Prostate gland (tissue), 2 donors: ENCODE measurements around the gene FRMPD4.

ENCODE experiments used
- POLR2AphosphoS5 ChIP-seq: sonication (generic); formaldehyde crosslinking; IDR thresholded peaks from one replicate; pipeline ENCODE4 v1.6.1; 2017; ENCODE audit warnings: antibody characterized with exemption
- TF ChIP-seq, protein P1 (sequence below), 4 experiments: fragments of 200-600 bp in 2 of 4; fragments of 450-650 bp in 2 of 4; sonication (generic) in 2 of 4; IDR thresholded peaks; 1 replicate in 3 of 4; 2 replicates in 1 of 4; pipeline ENCODE4 v1.5.1; 2016 to 2019; ENCODE audit warnings: antibody characterized with exemption in 4 of 4, mild to moderate bottlenecking in 2 of 4, moderate library complexity in 2 of 4

DNA sequence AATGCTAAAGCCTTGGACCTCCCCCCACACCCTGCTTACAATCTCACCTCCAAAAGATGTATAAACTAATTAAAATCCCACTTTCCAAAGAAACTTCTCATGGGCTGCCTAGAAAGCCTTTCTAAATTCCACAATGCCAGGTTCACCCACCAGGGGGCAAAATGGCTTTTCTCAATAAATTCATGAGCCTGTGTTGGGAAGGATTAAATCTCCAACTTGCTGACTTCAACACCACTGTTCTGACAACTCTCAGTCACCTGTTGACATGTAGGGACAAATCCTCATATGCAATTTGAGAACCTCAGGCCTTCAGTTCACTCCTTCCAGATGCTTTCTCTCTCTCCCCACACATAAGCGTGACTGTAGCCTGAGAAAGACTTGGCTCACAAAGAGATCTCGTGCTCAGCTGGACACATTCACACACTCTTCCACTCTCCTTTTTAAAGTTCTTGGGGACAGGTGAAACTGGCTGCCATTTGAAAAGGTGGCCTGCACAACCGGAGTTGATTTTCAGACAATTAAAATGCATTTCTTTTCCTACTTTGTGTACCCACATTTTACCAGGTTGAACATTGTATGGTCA, 564.3 kb downstream of the FRMPD4 start:
- TF ChIP-seq, protein P1, sequence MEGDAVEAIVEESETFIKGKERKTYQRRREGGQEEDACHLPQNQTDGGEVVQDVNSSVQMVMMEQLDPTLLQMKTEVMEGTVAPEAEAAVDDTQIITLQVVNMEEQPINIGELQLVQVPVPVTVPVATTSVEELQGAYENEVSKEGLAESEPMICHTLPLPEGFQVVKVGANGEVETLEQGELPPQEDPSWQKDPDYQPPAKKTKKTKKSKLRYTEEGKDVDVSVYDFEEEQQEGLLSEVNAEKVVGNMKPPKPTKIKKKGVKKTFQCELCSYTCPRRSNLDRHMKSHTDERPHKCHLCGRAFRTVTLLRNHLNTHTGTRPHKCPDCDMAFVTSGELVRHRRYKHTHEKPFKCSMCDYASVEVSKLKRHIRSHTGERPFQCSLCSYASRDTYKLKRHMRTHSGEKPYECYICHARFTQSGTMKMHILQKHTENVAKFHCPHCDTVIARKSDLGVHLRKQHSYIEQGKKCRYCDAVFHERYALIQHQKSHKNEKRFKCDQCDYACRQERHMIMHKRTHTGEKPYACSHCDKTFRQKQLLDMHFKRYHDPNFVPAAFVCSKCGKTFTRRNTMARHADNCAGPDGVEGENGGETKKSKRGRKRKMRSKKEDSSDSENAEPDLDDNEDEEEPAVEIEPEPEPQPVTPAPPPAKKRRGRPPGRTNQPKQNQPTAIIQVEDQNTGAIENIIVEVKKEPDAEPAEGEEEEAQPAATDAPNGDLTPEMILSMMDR (IDR thresholded peaks at IDR 0.05): peak in 3 of 4 experiments; percentile 25 to 46 (median 32)
- TF ChIP-seq POLR2AphosphoS5: no peak
